ENCODE measurements around the gene SPOPL.

Gene SPOPL

DNA sequence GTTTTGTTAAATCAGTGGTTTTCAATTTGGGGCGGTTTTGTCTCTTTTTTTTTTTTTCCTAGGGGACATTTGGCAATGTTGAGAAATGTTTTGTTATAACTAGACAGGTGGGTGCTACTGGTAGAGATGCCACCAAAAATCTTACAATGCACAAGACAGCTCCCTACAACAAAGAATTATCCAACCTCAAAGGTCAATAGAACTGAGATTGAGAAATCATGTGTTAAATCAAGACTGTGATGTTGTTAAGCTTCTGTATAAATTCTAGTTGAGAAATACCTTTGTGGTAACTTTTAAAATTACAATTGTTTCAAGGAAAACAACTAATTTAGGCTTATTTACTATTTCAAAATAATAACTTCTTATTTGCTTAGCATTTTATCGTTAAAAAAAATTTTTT lies 9.4 kb upstream of the SPOPL start:
- H3K4me3 ChIP-seq (ENCODE audit: low read depth, low read length), result no peak overlapping the region
- H3K9me3 ChIP-seq, result no peaks in the 10 kb centered on the region
- no peaks in the 10 kb centered on the region for H3K36me3 ChIP-seq
- DNase-seq, result no peak
- TF ChIP-seq, protein P1, sequence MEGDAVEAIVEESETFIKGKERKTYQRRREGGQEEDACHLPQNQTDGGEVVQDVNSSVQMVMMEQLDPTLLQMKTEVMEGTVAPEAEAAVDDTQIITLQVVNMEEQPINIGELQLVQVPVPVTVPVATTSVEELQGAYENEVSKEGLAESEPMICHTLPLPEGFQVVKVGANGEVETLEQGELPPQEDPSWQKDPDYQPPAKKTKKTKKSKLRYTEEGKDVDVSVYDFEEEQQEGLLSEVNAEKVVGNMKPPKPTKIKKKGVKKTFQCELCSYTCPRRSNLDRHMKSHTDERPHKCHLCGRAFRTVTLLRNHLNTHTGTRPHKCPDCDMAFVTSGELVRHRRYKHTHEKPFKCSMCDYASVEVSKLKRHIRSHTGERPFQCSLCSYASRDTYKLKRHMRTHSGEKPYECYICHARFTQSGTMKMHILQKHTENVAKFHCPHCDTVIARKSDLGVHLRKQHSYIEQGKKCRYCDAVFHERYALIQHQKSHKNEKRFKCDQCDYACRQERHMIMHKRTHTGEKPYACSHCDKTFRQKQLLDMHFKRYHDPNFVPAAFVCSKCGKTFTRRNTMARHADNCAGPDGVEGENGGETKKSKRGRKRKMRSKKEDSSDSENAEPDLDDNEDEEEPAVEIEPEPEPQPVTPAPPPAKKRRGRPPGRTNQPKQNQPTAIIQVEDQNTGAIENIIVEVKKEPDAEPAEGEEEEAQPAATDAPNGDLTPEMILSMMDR (IDR thresholded peaks at IDR 0.05; ENCODE audit: low read depth, low read length), result no peak
- H3K4me1 ChIP-seq, result no peaks in the 10 kb centered on the region
- H3K27me3 ChIP-seq, result no peaks in the 10 kb centered on the region

DNA sequence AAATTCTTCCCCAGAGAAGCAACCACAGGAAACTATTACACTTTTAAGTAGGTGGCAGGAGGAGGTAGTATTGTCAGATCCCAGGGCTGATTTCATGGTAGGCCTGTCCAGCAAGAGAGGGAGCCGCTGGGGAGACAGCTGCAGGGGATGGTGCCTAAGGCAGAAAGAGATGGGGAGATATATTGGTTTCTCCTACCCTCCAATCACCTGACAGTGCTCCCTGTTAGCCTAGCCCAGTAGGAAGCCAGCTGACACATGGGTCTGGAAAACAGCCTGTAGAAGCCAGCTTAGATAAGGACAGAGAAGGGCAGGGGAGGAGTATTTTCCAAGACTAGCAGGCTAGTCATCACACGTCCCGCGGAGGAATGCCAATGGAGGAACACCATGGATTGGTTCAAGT lies 8.2 kb upstream of the SPOPL start:
- Histone ChIP-seq H3K27me3 (no peaks in the 10 kb centered on the region), H3K9me3 (no peaks in the 10 kb centered on the region), H3K4me1 (no peaks in the 10 kb centered on the region), H3K36me3 (no peaks in the 10 kb centered on the region), H3K4me3 (ENCODE audit: low read depth, low read length) (no peak overlapping the region)
- TF ChIP-seq, protein P1 (IDR thresholded peaks at IDR 0.05; ENCODE audit: low read depth, low read length), result no peak
- peak; percentile 44 for DNase-seq

DNA sequence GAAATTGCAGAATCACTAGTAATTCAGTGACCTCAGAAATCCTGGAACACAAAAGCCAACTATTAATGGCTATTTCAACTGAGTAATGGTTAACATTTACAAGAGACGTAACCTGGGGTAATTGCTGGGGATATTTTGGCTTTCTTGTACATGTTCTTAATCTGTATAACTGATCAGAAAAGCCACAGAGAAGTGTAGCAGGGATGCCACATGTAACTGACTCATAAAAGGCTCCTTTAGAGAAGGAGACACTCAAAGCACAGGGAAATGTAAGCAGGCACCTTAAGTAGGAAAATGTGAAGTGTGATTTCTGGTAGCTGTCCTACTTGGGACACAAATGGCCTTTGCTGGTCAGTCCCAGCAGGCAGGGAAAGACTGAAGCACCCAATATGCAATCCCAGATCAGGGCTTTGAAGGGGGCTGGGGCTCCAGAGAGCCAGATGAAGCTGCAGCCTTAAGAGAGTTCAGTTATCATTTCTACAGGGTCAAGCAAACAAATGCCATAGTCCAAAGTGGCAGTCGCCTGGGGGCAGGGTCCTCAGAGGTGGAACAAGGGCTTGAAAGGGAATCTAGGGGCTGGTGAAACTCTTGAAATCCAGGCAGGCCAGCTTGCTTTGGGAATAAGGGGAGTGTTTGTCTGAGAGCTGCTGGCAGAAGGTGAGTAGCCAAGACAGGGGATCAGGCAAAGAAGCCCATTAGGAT lies 7.2 kb upstream of the SPOPL start:
- no peaks in the 10 kb centered on the region for H3K9me3 ChIP-seq
- no peak for DNase-seq
- H3K4me3 ChIP-seq (ENCODE audit: low read depth, low read length), result no peak overlapping the region
- no peaks in the 10 kb centered on the region for H3K4me1 ChIP-seq
- TF ChIP-seq, protein P1 (IDR thresholded peaks at IDR 0.05; ENCODE audit: low read depth, low read length), result no peak
- H3K27me3 ChIP-seq, result no peaks in the 10 kb centered on the region
- H3K36me3 ChIP-seq, result no peaks in the 10 kb centered on the region

DNA sequence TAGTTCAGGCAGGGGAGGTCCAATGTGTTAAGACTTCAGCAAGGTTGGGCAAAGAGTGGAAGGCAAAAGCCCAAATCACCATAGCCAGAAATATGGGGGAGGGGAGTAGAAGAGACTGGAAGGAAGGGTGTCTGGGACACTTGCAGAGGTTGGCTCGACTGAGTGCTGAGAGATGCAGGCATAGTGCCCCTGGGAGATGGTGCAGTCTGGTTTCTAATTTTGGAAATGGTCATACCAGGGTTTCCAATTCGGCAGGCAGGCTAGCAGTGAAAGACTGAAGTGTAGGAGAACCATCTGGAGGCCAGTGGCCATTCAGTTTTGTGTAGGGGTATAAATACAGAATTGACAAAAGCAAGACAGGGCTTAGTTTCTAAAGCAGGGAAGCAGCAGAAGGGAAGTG lies 6.2 kb upstream of the SPOPL start:
- TF ChIP-seq, protein P1 (IDR thresholded peaks at IDR 0.05; ENCODE audit: low read depth, low read length), result no peak
- no peaks in the 10 kb centered on the region for H3K27me3 ChIP-seq
- H3K4me1 ChIP-seq, result no peaks in the 10 kb centered on the region
- no peak overlapping the region for H3K4me3 ChIP-seq (ENCODE audit: low read depth, low read length)
- H3K9me3 ChIP-seq, result no peaks in the 10 kb centered on the region
- no peak for DNase-seq
- no peaks in the 10 kb centered on the region for H3K36me3 ChIP-seq

DNA sequence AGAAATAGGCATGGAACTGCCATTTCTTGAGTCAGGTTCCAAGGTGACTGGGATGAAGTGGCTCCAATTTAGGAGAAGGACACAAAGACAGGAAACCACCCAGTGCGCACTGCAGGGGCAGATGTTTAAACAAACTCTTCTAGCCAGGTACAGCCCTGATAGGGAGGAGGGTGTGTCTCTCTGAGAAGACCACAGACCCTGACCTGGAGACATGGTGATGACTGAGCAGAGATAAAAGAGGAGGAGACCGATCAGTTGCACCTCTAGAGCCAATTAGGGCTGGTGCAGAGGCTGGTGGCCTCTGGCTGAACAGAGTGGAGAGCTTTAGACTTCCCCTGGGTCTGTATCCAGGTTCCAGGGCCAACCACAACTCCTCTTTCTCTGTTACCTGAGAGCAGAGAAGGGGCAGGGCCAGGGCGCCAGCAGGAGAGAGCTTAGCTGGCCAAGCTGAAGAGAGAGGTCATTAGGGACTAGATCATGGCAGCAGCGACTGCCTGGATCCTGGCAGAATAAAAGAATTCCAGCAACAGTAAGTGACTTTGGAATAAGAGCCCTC lies 5.4 kb upstream of the SPOPL start:
- TF ChIP-seq, protein P1 (IDR thresholded peaks at IDR 0.05; ENCODE audit: low read depth, low read length), result no peak
- DNase-seq, result no peak
- Histone ChIP-seq H3K36me3 (no peaks in the 10 kb centered on the region), H3K4me1 (no peaks in the 10 kb centered on the region), H3K4me3 (ENCODE audit: low read depth, low read length) (no peak overlapping the region), H3K27me3 (no peaks in the 10 kb centered on the region), H3K9me3 (no peaks in the 10 kb centered on the region)

DNA sequence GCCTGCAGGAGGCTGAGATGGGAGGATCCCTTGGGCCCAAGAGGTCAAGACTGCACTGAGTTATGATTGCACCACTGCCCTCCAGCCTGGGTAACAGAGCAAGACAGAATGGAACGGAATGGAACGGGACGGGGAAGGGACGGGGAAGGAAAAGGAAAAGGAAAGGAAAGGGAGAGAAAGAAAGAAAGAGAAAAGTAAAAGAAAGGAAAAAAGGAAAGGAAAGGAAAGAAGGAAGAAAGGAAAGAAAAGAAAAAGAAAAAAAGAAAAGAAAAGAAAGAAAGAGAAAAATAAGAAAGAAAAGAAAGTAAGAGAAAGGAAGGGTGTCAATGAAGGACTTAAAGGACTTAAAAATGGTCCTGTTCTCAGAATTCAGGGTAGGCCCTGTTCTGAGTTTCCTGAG lies 4.3 kb upstream of the SPOPL start:
- TF ChIP-seq, protein P1 (IDR thresholded peaks at IDR 0.05; ENCODE audit: low read depth, low read length), result no peak
- no peaks in the 10 kb centered on the region for H3K36me3 ChIP-seq
- no peaks in the 10 kb centered on the region for H3K9me3 ChIP-seq
- no peaks in the 10 kb centered on the region for H3K27me3 ChIP-seq
- H3K4me1 ChIP-seq, result no peaks in the 10 kb centered on the region
- no peak overlapping the region for H3K4me3 ChIP-seq (ENCODE audit: low read depth, low read length)
- no peak for DNase-seq

Data from BE2C (cell line).